H1 (cell line): ENCODE results near the gene SPIB. TPM values are rescaled to one million over a fixed set of nuclear protein-coding genes. Genes with fewer than 3 reads are reported as not detected.

ENCODE experiments used
- EGR1 ChIP-seq: IDR thresholded peaks from 2 replicates; pipeline ENCODE4 v1.6.1; 2011; ENCODE audit warnings: low read depth, low read length, borderline replicate concordance
- GTF2F1 ChIP-seq: IDR thresholded peaks from 2 replicates; pipeline ENCODE4 v1.6.1; 2012; ENCODE audit warnings: low read depth, low read length, improper control_type of control experiment, borderline replicate concordance
- HDAC2 ChIP-seq, 2 experiments: fragments of 300-600 bp in 1 of 2; sonication (generic) in 1 of 2; IDR thresholded peaks; 2 replicates each; pipeline ENCODE4 v1.6.1; 2011 to 2012; ENCODE audit warnings: low read depth in 2 of 2, low read length in 2 of 2, mild to moderate bottlenecking in 2 of 2, moderate library complexity in 2 of 2, borderline replicate concordance in 1 of 2, inconsistent platforms in 1 of 2
- RAD21 ChIP-seq, 2 experiments: IDR thresholded peaks in 1 of 2; conservative IDR thresholded peaks in 1 of 2; 2 replicates each; pipeline ENCODE4 v1.6.1; 2011; ENCODE audit warnings: low read depth in 2 of 2, low read length in 2 of 2, improper control_type of control experiment in 1 of 2, inconsistent platforms in 1 of 2, mild to moderate bottlenecking in 1 of 2, moderate library complexity in 1 of 2
- RFX5 ChIP-seq: IDR thresholded peaks from 2 replicates; pipeline ENCODE4 v1.6.1; 2011; ENCODE audit warnings: low read depth, low read length, improper control_type of control experiment, borderline replicate concordance
- polyA plus RNA-seq, 7 experiments: library from polyadenylated mRNA; depleted of rRNA in 3 of 7; stranded (reverse) in 5 of 7; unstranded in 2 of 7; fragments of >200 nt in 5 of 7; fragments of 200-250 nt in 2 of 7; gene quantifications; 1 replicate in 5 of 7; 2 replicates in 1 of 7; 4 replicates in 1 of 7; pipeline versions ENCODE4 v1.2.1 to v1.2.3, GENCODE V29; 2011 to 2013; ENCODE audit warnings: missing spikeins in 2 of 7, mixed read lengths in 2 of 7
- total RNA-seq: library from RNA; stranded (reverse); fragmentation: NEBNext Ultra II Directional; extraction: Animal tissue kit (Norgen Biotek cat#: 25700); gene quantifications from 2 replicates; pipeline ENCODE4 v1.2.1, GENCODE V29; 2021
- TF ChIP-seq, protein P1 (sequence below): fragments of 300-600 bp; sonication (generic); IDR thresholded peaks from 2 replicates; pipeline ENCODE4 v1.7.1; 2012; ENCODE audit warnings: low read length, moderate library complexity, mild to moderate bottlenecking, inconsistent platforms; ENCODE audit not compliant: insufficient replicate concordance
- TF ChIP-seq, protein P2 (sequence below): IDR thresholded peaks from 2 replicates; pipeline ENCODE4 v1.6.1; 2011; ENCODE audit warnings: low read length, improper control_type of control experiment
- TF ChIP-seq, protein P3 (sequence below): IDR thresholded peaks from 2 replicates; pipeline ENCODE4 v1.6.1; 2011; ENCODE audit warnings: low read depth, mild to moderate bottlenecking, low read length; ENCODE audit not compliant: insufficient read depth

Gene SPIB
- total and polyA plus RNA-seq, 2 of the 8 experiments (the other 6 are each of a cell fraction or from before 2014, with no cell fraction given), result 11.1 to 17.4 TPM

DNA sequence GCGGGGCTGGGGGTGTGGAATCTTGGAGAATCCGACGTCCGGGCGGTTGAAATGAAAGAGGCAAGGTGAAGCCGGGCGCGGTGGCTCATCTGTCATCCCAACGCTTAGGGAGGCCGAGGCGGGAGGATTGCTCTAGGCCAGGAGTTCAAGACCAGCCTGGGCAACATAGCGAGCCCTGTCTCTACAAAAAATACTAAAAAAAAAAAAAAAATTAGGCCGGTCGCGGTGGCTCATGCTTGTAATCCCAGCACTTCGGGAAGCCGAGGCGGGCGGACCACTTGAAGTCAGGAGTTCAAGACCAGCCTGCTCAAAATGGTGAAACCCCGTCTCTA lies 58.1 kb downstream of the SPIB start (continued):
- TF ChIP-seq, protein P1, sequence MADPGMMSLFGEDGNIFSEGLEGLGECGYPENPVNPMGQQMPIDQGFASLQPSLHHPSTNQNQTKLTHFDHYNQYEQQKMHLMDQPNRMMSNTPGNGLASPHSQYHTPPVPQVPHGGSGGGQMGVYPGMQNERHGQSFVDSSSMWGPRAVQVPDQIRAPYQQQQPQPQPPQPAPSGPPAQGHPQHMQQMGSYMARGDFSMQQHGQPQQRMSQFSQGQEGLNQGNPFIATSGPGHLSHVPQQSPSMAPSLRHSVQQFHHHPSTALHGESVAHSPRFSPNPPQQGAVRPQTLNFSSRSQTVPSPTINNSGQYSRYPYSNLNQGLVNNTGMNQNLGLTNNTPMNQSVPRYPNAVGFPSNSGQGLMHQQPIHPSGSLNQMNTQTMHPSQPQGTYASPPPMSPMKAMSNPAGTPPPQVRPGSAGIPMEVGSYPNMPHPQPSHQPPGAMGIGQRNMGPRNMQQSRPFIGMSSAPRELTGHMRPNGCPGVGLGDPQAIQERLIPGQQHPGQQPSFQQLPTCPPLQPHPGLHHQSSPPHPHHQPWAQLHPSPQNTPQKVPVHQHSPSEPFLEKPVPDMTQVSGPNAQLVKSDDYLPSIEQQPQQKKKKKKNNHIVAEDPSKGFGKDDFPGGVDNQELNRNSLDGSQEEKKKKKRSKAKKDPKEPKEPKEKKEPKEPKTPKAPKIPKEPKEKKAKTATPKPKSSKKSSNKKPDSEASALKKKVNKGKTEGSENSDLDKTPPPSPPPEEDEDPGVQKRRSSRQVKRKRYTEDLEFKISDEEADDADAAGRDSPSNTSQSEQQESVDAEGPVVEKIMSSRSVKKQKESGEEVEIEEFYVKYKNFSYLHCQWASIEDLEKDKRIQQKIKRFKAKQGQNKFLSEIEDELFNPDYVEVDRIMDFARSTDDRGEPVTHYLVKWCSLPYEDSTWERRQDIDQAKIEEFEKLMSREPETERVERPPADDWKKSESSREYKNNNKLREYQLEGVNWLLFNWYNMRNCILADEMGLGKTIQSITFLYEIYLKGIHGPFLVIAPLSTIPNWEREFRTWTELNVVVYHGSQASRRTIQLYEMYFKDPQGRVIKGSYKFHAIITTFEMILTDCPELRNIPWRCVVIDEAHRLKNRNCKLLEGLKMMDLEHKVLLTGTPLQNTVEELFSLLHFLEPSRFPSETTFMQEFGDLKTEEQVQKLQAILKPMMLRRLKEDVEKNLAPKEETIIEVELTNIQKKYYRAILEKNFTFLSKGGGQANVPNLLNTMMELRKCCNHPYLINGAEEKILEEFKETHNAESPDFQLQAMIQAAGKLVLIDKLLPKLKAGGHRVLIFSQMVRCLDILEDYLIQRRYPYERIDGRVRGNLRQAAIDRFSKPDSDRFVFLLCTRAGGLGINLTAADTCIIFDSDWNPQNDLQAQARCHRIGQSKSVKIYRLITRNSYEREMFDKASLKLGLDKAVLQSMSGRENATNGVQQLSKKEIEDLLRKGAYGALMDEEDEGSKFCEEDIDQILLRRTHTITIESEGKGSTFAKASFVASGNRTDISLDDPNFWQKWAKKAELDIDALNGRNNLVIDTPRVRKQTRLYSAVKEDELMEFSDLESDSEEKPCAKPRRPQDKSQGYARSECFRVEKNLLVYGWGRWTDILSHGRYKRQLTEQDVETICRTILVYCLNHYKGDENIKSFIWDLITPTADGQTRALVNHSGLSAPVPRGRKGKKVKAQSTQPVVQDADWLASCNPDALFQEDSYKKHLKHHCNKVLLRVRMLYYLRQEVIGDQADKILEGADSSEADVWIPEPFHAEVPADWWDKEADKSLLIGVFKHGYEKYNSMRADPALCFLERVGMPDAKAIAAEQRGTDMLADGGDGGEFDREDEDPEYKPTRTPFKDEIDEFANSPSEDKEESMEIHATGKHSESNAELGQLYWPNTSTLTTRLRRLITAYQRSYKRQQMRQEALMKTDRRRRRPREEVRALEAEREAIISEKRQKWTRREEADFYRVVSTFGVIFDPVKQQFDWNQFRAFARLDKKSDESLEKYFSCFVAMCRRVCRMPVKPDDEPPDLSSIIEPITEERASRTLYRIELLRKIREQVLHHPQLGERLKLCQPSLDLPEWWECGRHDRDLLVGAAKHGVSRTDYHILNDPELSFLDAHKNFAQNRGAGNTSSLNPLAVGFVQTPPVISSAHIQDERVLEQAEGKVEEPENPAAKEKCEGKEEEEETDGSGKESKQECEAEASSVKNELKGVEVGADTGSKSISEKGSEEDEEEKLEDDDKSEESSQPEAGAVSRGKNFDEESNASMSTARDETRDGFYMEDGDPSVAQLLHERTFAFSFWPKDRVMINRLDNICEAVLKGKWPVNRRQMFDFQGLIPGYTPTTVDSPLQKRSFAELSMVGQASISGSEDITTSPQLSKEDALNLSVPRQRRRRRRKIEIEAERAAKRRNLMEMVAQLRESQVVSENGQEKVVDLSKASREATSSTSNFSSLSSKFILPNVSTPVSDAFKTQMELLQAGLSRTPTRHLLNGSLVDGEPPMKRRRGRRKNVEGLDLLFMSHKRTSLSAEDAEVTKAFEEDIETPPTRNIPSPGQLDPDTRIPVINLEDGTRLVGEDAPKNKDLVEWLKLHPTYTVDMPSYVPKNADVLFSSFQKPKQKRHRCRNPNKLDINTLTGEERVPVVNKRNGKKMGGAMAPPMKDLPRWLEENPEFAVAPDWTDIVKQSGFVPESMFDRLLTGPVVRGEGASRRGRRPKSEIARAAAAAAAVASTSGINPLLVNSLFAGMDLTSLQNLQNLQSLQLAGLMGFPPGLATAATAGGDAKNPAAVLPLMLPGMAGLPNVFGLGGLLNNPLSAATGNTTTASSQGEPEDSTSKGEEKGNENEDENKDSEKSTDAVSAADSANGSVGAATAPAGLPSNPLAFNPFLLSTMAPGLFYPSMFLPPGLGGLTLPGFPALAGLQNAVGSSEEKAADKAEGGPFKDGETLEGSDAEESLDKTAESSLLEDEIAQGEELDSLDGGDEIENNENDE, result no peak
- TF ChIP-seq, protein P2, sequence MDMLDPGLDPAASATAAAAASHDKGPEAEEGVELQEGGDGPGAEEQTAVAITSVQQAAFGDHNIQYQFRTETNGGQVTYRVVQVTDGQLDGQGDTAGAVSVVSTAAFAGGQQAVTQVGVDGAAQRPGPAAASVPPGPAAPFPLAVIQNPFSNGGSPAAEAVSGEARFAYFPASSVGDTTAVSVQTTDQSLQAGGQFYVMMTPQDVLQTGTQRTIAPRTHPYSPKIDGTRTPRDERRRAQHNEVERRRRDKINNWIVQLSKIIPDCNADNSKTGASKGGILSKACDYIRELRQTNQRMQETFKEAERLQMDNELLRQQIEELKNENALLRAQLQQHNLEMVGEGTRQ, result no peak
- TF ChIP-seq HDAC2 (IDR thresholded peaks at IDR 0.05; ENCODE audit: borderline replicate concordance in 1 of 2, low read depth in 2 of 2, low read length in 2 of 2) (peak in 1 of 2 experiments; percentile 90; a peak in 1 of 4 replicates), GTF2F1 (no peak), RFX5 (no peak), EGR1 (peak; percentile 21; the same call in 1 of the 2 replicates), RAD21 (IDR thresholded peaks at IDR 0.05 in 1 of 2, conservative IDR thresholded peaks at IDR 0.05 in 1 of 2; ENCODE audit: low read depth in 2 of 2, low read length in 2 of 2) (no peak)
- TF ChIP-seq, protein P3, sequence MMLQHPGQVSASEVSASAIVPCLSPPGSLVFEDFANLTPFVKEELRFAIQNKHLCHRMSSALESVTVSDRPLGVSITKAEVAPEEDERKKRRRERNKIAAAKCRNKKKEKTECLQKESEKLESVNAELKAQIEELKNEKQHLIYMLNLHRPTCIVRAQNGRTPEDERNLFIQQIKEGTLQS, result no peak
